Thyroid gland (tissue), 4 donors: ENCODE results near the gene CHN2.

Experiments used
- POLR2A ChIP-seq, 2 donors: fragments of 450-650 bp; IDR thresholded peaks; one replicate each; pipeline ENCODE4 v1.6.1; 2017; ENCODE audit warnings: antibody characterized with exemption in 2 of 2, mild to moderate bottlenecking in 2 of 2, moderate library complexity in 1 of 2
- TF ChIP-seq, protein P1 (sequence below), 6 experiments: fragments of 200-600 bp in 3 of 6; fragments of 450-650 bp in 3 of 6; sonication (generic) in 3 of 6; IDR thresholded peaks; one replicate each; pipeline ENCODE4 v1.5.1; 2016 to 2019; ENCODE audit warnings: antibody characterized with exemption in 6 of 6, mild to moderate bottlenecking in 2 of 6, inconsistent platforms in 1 of 6, moderate library complexity in 1 of 6

DNA sequence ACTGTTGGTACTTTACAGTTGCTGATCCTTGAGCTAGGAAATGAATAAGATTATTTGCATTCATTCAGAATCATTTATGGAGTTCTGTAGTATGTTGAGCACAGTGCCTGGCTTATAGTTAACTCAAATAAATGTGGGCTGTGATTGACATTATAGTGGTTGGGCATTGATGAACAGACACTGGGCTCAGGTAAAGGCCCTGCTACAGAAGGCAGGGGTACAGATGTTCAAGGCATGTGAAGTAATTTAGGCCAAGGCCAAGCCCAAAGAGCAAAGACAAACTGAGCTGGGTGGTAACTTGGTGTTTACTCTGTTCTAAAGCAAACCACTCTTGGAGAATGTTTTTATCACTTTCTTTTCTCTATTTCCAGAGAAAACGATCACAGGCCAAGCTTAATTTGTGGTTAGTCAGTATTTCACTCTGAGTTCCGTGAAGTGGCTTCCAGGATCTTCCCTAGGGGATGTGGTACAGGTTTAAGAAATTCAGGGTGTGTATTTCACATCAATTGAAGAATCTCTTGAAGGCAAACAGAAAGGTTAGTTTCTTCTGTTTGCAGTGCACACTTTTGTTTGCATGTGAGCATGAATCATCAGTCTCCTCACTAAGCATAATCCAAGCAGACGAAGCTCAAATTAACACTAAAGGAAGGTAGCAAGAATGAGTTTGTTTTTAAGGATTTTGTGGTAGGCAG lies 255.1 kb downstream of the CHN2 start:
- TF ChIP-seq POLR2A (IDR thresholded peaks at IDR 0.05) = no peak
- TF ChIP-seq, protein P1, sequence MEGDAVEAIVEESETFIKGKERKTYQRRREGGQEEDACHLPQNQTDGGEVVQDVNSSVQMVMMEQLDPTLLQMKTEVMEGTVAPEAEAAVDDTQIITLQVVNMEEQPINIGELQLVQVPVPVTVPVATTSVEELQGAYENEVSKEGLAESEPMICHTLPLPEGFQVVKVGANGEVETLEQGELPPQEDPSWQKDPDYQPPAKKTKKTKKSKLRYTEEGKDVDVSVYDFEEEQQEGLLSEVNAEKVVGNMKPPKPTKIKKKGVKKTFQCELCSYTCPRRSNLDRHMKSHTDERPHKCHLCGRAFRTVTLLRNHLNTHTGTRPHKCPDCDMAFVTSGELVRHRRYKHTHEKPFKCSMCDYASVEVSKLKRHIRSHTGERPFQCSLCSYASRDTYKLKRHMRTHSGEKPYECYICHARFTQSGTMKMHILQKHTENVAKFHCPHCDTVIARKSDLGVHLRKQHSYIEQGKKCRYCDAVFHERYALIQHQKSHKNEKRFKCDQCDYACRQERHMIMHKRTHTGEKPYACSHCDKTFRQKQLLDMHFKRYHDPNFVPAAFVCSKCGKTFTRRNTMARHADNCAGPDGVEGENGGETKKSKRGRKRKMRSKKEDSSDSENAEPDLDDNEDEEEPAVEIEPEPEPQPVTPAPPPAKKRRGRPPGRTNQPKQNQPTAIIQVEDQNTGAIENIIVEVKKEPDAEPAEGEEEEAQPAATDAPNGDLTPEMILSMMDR (IDR thresholded peaks at IDR 0.05) = no peak
